Measurements from ENCODE around the gene EMP2. TPM values are rescaled to one million over a fixed set of nuclear protein-coding genes. Genes with fewer than 3 reads are reported as not detected.
"Not testable (repeated sequence)": the region's sequence is repeated elsewhere in the genome, so short reads cannot be mapped to it uniquely, and the experiment has no call there.

EMP2 gene
- total RNA-seq, 1 experiment from 2014 or later, result 14.4 TPM

- H3T11ph ChIP-seq (ENCODE audit: low read length), result no peak overlapping the region
- H2BK20ac ChIP-seq (ENCODE audit: low read depth, low read length, poor library complexity, severe bottlenecking), result no peak overlapping the region
- no peak overlapping the region for H3K27ac ChIP-seq (ENCODE audit: insufficient read length, low read depth, low read length)
- H4K8ac ChIP-seq (replicated peaks; ENCODE audit: insufficient read length, low read depth, low read length), result no peak overlapping the region
- H4K91ac ChIP-seq (ENCODE audit: insufficient read length, low read depth, low read length), result no peak overlapping the region
- Mint-ChIP-seq H3K27ac (peak overlapping the region in 1 of 3 experiments; percentile 33; a peak in 1 of 7 replicates), H3K9me3 (no peaks in the 10 kb centered on the region), H3K4me3 (no peak overlapping the region), H3K36me3 (ENCODE audit: insufficient read depth in 1 of 3, low read depth in 3 of 3) (peaks cover 3 to 12% (median 9%) of the 10 kb centered on the region in 3 experiments; a peak in 6 of 7 replicates), H3K27me3 (ENCODE audit: low read depth) (no peaks in the 10 kb centered on the region), H3K4me1 (no peaks in the 10 kb centered on the region)
- no peak overlapping the region for H3K4me2 ChIP-seq (ENCODE audit: insufficient read depth, insufficient read length, low read length)
- no peaks in the 10 kb centered on the region for H3K27me3 ChIP-seq (ENCODE audit: insufficient read depth, low read length)
- DNase-seq, result no peak
- H3K79me2 ChIP-seq (ENCODE audit: insufficient read depth, low read length), result no peaks in the 10 kb centered on the region
- no peaks in the 10 kb centered on the region for H4K20me1 ChIP-seq (ENCODE audit: control insufficient read depth, insufficient read depth, insufficient read length)
- H3K4me1 ChIP-seq (ENCODE audit: insufficient read depth, low read length), result no peaks in the 10 kb centered on the region
- no peak overlapping the region for H3K9ac ChIP-seq (ENCODE audit: extremely low read depth, insufficient read length, low read length)
- H2BK5ac ChIP-seq (ENCODE audit: insufficient read length, low read length), result no peak overlapping the region
- no peak overlapping the region for H3K4ac ChIP-seq (ENCODE audit: low read depth, low read length)
- no peak overlapping the region for H2BK12ac ChIP-seq (ENCODE audit: insufficient read length, low read depth, low read length)
- no peak overlapping the region for H4K5ac ChIP-seq (ENCODE audit: insufficient read length, low read depth, low read length)
- H3K56ac ChIP-seq (ENCODE audit: insufficient read length, low read depth, low read length), result no peak overlapping the region
- no peak overlapping the region for H3K14ac ChIP-seq (ENCODE audit: insufficient read depth, low read length)
- H3K79me1 ChIP-seq (ENCODE audit: insufficient read depth, low read depth, low read length, poor library complexity, severe bottlenecking), result no peaks in the 10 kb centered on the region
- H3K9me3 ChIP-seq (ENCODE audit: control insufficient read depth, low read depth, low read length), result no peaks in the 10 kb centered on the region
- no CpG with 5 or more reads among the region's 5 CpGs for WGBS (ENCODE audit: extremely low coverage, insufficient read length, low lambda C conversion rate)
- TF ChIP-seq CTCF (conservative IDR thresholded peaks at IDR 0.05), result no peak
- H2AFZ ChIP-seq (ENCODE audit: low read length), result no peak overlapping the region
- no peak overlapping the region for H2BK120ac ChIP-seq (ENCODE audit: low read depth, low read length, poor library complexity, severe bottlenecking)
- H3K18ac ChIP-seq (ENCODE audit: insufficient read length, low read depth, low read length), result no peak overlapping the region
- H2BK15ac ChIP-seq (ENCODE audit: low read depth, low read length), result no peak overlapping the region
- no peak overlapping the region for H2AK5ac ChIP-seq (ENCODE audit: insufficient read length, low read length)
- no peaks in the 10 kb centered on the region for H3K23me2 ChIP-seq (ENCODE audit: insufficient read length, low read depth, low read length, poor library complexity, severe bottlenecking)
- H3K23ac ChIP-seq (ENCODE audit: insufficient read length, low read depth, low read length), result no peak overlapping the region
Measured at GRCh38 chr16:10536814-10537389, 43.5 kb downstream of the EMP2 start.

DNA sequence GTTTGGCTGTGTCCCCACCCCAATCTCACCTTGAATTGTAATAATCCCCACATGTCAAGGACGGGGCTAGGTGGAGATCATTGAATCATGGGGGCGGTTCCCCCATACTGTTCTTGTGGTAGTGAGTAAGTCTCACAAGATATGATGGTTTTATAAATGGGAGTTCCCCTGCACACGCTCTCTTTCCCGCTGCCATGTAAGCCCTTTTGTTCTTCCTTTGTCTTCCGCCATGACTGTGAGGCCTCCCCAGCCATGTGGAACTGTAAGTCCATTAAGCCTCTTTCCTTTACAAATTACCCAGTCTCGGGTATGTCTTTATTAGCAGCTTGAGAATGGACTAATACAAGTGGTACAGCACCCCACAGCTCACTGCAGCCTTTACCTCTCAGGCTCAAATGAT, 44.1 kb downstream of the EMP2 start:
- H3K9ac ChIP-seq (ENCODE audit: extremely low read depth, insufficient read length, low read length); H3K9me3 Mint-ChIP-seq: not testable (repeated sequence)

More for the DNA sequence above, 44.1 kb downstream of the EMP2 start:
- H2BK12ac ChIP-seq (ENCODE audit: insufficient read length, low read depth, low read length); H3K23me2 ChIP-seq (ENCODE audit: insufficient read length, low read depth, low read length, poor library complexity, severe bottlenecking); H2BK5ac ChIP-seq (ENCODE audit: insufficient read length, low read length); H3K4ac ChIP-seq (ENCODE audit: low read depth, low read length); H2BK120ac ChIP-seq (ENCODE audit: low read depth, low read length, poor library complexity, severe bottlenecking); H3K4me3 Mint-ChIP-seq; H3K27me3 Mint-ChIP-seq (ENCODE audit: low read depth); H4K20me1 ChIP-seq (ENCODE audit: control insufficient read depth, insufficient read depth, insufficient read length); H2AK5ac ChIP-seq (ENCODE audit: insufficient read length, low read length); H2BK15ac ChIP-seq (ENCODE audit: low read depth, low read length); H3K14ac ChIP-seq (ENCODE audit: insufficient read depth, low read length); H3K4me1 Mint-ChIP-seq; H4K8ac ChIP-seq (replicated peaks; ENCODE audit: insufficient read length, low read depth, low read length); H3K79me2 ChIP-seq (ENCODE audit: insufficient read depth, low read length); H3K56ac ChIP-seq (ENCODE audit: insufficient read length, low read depth, low read length); H3K27ac Mint-ChIP-seq; H3K27me3 ChIP-seq (ENCODE audit: insufficient read depth, low read length); H3K4me2 ChIP-seq (ENCODE audit: insufficient read depth, insufficient read length, low read length); H3K18ac ChIP-seq (ENCODE audit: insufficient read length, low read depth, low read length); H4K91ac ChIP-seq (ENCODE audit: insufficient read length, low read depth, low read length); H3K23ac ChIP-seq (ENCODE audit: insufficient read length, low read depth, low read length); H3T11ph ChIP-seq (ENCODE audit: low read length); H3K79me1 ChIP-seq (ENCODE audit: insufficient read depth, low read depth, low read length, poor library complexity, severe bottlenecking); H3K9me3 ChIP-seq (ENCODE audit: control insufficient read depth, low read depth, low read length); H4K5ac ChIP-seq (ENCODE audit: insufficient read length, low read depth, low read length); H2BK20ac ChIP-seq (ENCODE audit: low read depth, low read length, poor library complexity, severe bottlenecking); H2AFZ ChIP-seq (ENCODE audit: low read length); H3K4me1 ChIP-seq (ENCODE audit: insufficient read depth, low read length); H3K27ac ChIP-seq (ENCODE audit: insufficient read length, low read depth, low read length); DNase-seq: not testable (repeated sequence)
- H3K36me3 Mint-ChIP-seq (ENCODE audit: insufficient read depth in 1 of 3, low read depth in 3 of 3), result peaks cover 3 to 12% (median 9%) of the 10 kb centered on the region in 3 experiments; a peak in 6 of 7 replicates
- WGBS (ENCODE audit: extremely low coverage, insufficient read length, low lambda C conversion rate), result no CpG with 5 or more reads among the region's 6 CpGs

All from H9 (cell line).